Measurements from ENCODE around the gene LETMD1. TPM values are rescaled to one million over a fixed set of nuclear protein-coding genes. Genes with fewer than 3 reads are reported as not detected.

LETMD1 gene
- total and polyA plus RNA-seq, 2 of the 8 experiments (the other 6 are each of a cell fraction or from before 2014, with no cell fraction given): 39.4 to 65.3 TPM

GRCh38 chr12:51067771-51068170 lies 19.6 kb downstream of the LETMD1 start:
- Histone ChIP-seq H3K14ac (ENCODE audit: insufficient read length) (no peak overlapping the region), H4K20me1 (replicated peaks in 1 of 2; ENCODE audit: control insufficient read depth in 1 of 2, insufficient read depth in 2 of 2, low read length in 2 of 2) (peaks cover under 1 to 5% of the 10 kb centered on the region in 2 experiments), H3K9ac (replicated peaks in 1 of 4; ENCODE audit: extremely low read depth in 1 of 4, low read depth in 3 of 4, low read length in 3 of 4) (no peak overlapping the region), H4K8ac (ENCODE audit: extremely low read depth, insufficient read depth, low read length) (no peak overlapping the region), H3K27ac (ENCODE audit: low read depth, low read length) (no peak overlapping the region), H2BK20ac (ENCODE audit: low read length) (no peak overlapping the region), H2BK120ac (replicated peaks; ENCODE audit: low read depth, low read length) (no peak overlapping the region), H3K9me3 (ENCODE audit: insufficient read depth in 2 of 2, low read depth in 1 of 2, low read length in 1 of 2) (no peaks in the 10 kb centered on the region), H4K91ac (replicated peaks; ENCODE audit: insufficient read length, low read length) (no peak overlapping the region), H3K18ac (ENCODE audit: extremely low read depth, low read length) (no peak overlapping the region), H2BK12ac (ENCODE audit: low read depth, low read length) (no peak overlapping the region), H2AK5ac (ENCODE audit: low read depth, low read length) (no peak overlapping the region), H3K79me2 (ENCODE audit: control insufficient read depth in 1 of 2, insufficient read depth in 2 of 2, low read length in 2 of 2) (no peaks in the 10 kb centered on the region), H3K36me3 (ENCODE audit: control insufficient read depth in 2 of 4, insufficient read depth in 4 of 4, low read length in 3 of 4) (peaks cover 20 to 74% (median 50%) of the 10 kb centered on the region in 4 experiments), H3K23ac (ENCODE audit: insufficient read length) (no peak overlapping the region), H3K27me3 (replicated peaks in 1 of 4; ENCODE audit: control insufficient read depth in 3 of 4, extremely low read depth in 1 of 4, insufficient read depth in 3 of 4, low read length in 3 of 4) (no peaks in the 10 kb centered on the region), H3K4ac (replicated peaks; ENCODE audit: insufficient read length, low read depth, low read length) (no peak overlapping the region), H3K4me2 (ENCODE audit: insufficient read depth in 1 of 2, low read depth in 2 of 2, low read length in 2 of 2) (no peak overlapping the region), H2BK5ac (ENCODE audit: low read depth, low read length) (no peak overlapping the region), H3K56ac (replicated peaks; ENCODE audit: insufficient read length, low read depth, low read length) (no peak overlapping the region), H3K23me2 (ENCODE audit: low read depth, low read length) (no peaks in the 10 kb centered on the region), H3K79me1 (ENCODE audit: low read depth, low read length) (no peaks in the 10 kb centered on the region), H3K4me3 (ENCODE audit: extremely low read depth in 1 of 4, insufficient read depth in 2 of 4, low read depth in 3 of 4, low read length in 4 of 4) (no peak overlapping the region), H2AFZ (ENCODE audit: low read length) (no peak overlapping the region), H3K4me1 (replicated peaks in 1 of 4; ENCODE audit: control insufficient read depth in 3 of 4, insufficient read depth in 4 of 4, low read length in 3 of 4) (no peaks in the 10 kb centered on the region), H4K5ac (ENCODE audit: insufficient read length, low read depth, low read length) (no peak overlapping the region), H2BK15ac (ENCODE audit: low read length) (no peak overlapping the region)
- FAIRE-seq (no peak), DNase-seq (ENCODE audit: low read depth in 1 of 2, low spot score in 2 of 2) (no peak)
- ChIA-PET POLR2A (ENCODE audit: partially characterized antibody) (interaction anchor here (0.6 to 0.9 kb wide), 2 partner anchors 16 to 52 kb away, joined by 3 to 4 read pairs; no protein-coding TSS in a partner anchor), CTCF (ENCODE audit: partially characterized antibody) (no interaction called here)
- 86% methylated on average over 7 of the region's 7 CpGs; no CpG with 5 or more reads in 1 of the 2 experiments for WGBS, 2 experiments (ENCODE audit: extremely low coverage in 1 of 2, insufficient coverage in 1 of 2, insufficient read length in 1 of 2, insufficient replicate concordance in 2 of 2, low coverage in 1 of 2, low lambda C conversion rate in 2 of 2, missing lambda C conversion rate in 1 of 2)
- TF ChIP-seq, protein P1, sequence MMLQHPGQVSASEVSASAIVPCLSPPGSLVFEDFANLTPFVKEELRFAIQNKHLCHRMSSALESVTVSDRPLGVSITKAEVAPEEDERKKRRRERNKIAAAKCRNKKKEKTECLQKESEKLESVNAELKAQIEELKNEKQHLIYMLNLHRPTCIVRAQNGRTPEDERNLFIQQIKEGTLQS (IDR thresholded peaks at IDR 0.05; ENCODE audit: insufficient read depth, low read depth, low read length): no peak
- TF ChIP-seq ZNF274 (IDR thresholded peaks at IDR 0.05; ENCODE audit: borderline replicate concordance, extremely low read depth, low read length) (no peak), JUND (IDR thresholded peaks at IDR 0.05; ENCODE audit: low read length) (no peak), RFX5 (IDR thresholded peaks at IDR 0.05; ENCODE audit: borderline replicate concordance, low read depth, low read length) (no peak), HDAC2 (IDR thresholded peaks at IDR 0.05; ENCODE audit: borderline replicate concordance in 1 of 2, low read depth in 2 of 2, low read length in 2 of 2) (no peak), GABPA (IDR thresholded peaks at IDR 0.05; ENCODE audit: borderline replicate concordance, insufficient read depth, low read length) (no peak), FOSL1 (IDR thresholded peaks at IDR 0.05; ENCODE audit: insufficient read depth, low read depth, low read length) (no peak), HDAC6 (IDR thresholded peaks at IDR 0.05; ENCODE audit: low read depth, low read length) (no peak), SP4 (IDR thresholded peaks at IDR 0.05; ENCODE audit: low read length) (no peak)
- TF ChIP-seq, protein P2, sequence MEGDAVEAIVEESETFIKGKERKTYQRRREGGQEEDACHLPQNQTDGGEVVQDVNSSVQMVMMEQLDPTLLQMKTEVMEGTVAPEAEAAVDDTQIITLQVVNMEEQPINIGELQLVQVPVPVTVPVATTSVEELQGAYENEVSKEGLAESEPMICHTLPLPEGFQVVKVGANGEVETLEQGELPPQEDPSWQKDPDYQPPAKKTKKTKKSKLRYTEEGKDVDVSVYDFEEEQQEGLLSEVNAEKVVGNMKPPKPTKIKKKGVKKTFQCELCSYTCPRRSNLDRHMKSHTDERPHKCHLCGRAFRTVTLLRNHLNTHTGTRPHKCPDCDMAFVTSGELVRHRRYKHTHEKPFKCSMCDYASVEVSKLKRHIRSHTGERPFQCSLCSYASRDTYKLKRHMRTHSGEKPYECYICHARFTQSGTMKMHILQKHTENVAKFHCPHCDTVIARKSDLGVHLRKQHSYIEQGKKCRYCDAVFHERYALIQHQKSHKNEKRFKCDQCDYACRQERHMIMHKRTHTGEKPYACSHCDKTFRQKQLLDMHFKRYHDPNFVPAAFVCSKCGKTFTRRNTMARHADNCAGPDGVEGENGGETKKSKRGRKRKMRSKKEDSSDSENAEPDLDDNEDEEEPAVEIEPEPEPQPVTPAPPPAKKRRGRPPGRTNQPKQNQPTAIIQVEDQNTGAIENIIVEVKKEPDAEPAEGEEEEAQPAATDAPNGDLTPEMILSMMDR (IDR thresholded peaks at IDR 0.05; ENCODE audit: control extremely low read depth in 1 of 3, insufficient read depth in 1 of 3, low read depth in 1 of 3, low read length in 3 of 3): no peak
